Trophoblast cell (in vitro differentiated cells and primary cell): ENCODE measurements around the gene KRTAP7-1.

ENCODE experiments used
- DNase-seq, 2 donors: peaks; one replicate each; pipeline ENCODE4 v3.0.0-alpha.2; 2016
- H2AFZ ChIP-seq: 2 replicates; pipeline ENCODE4 v1.6.1; 2013; ENCODE audit warnings: low read length, moderate library complexity, mild to moderate bottlenecking; ENCODE audit not compliant: insufficient read depth, poor library complexity
- H2AK5ac ChIP-seq: 2 replicates; pipeline ENCODE4 v1.6.1; 2013; ENCODE audit warnings: mild to moderate bottlenecking, low read length
- H2BK120ac ChIP-seq: 2 replicates; pipeline ENCODE4 v1.6.1; 2013; ENCODE audit warnings: low read length, mild to moderate bottlenecking, moderate library complexity; ENCODE audit not compliant: insufficient read depth, poor library complexity
- H2BK12ac ChIP-seq: 2 replicates; pipeline ENCODE4 v1.6.1; 2013; ENCODE audit warnings: mild to moderate bottlenecking, low read length, moderate library complexity
- H2BK5ac ChIP-seq: 2 replicates; pipeline ENCODE4 v1.6.1; 2013; ENCODE audit warnings: low read length, low read depth, moderate library complexity, mild to moderate bottlenecking; ENCODE audit not compliant: poor library complexity
- H3K14ac ChIP-seq: 2 replicates; pipeline ENCODE4 v1.6.1; 2013; ENCODE audit warnings: mild to moderate bottlenecking, low read length
- H3K18ac ChIP-seq: 2 replicates; pipeline ENCODE4 v1.6.1; 2013; ENCODE audit warnings: mild to moderate bottlenecking, low read length
- H3K23ac ChIP-seq: 2 replicates; pipeline ENCODE4 v1.6.1; 2013; ENCODE audit warnings: low read length
- H3K27ac ChIP-seq: 2 replicates; pipeline ENCODE4 v1.5.1; 2013; ENCODE audit warnings: low read depth, mild to moderate bottlenecking, inconsistent platforms, low read length, moderate library complexity
- H3K27me3 ChIP-seq: 2 replicates; pipeline ENCODE4 v1.6.1; 2013; ENCODE audit warnings: inconsistent platforms, mild to moderate bottlenecking, low read length, moderate library complexity; ENCODE audit not compliant: insufficient read depth
- H3K36me3 ChIP-seq, 2 experiments: 1 replicate in 1 of 2; 2 replicates in 1 of 2; pipeline ENCODE4 v1.6.1; 2013; ENCODE audit warnings: low read length in 2 of 2, mild to moderate bottlenecking in 2 of 2, moderate library complexity in 1 of 2; ENCODE audit not compliant: insufficient read depth in 2 of 2, control insufficient read depth in 1 of 2
- H3K4ac ChIP-seq: 2 replicates; pipeline ENCODE4 v1.6.1; 2013; ENCODE audit warnings: low read depth, mild to moderate bottlenecking, low read length, moderate library complexity
- H3K4me1 ChIP-seq, 2 experiments: 1 replicate in 1 of 2; 2 replicates in 1 of 2; pipeline ENCODE4 v1.6.1; 2013; ENCODE audit warnings: low read length in 2 of 2, mild to moderate bottlenecking in 2 of 2, moderate library complexity in 1 of 2; ENCODE audit not compliant: insufficient read depth in 2 of 2, control insufficient read depth in 1 of 2
- H3K4me2 ChIP-seq: 2 replicates; pipeline ENCODE4 v1.6.1; 2013; ENCODE audit warnings: inconsistent platforms, mild to moderate bottlenecking, low read length, moderate library complexity
- H3K4me3 ChIP-seq: 2 replicates; pipeline ENCODE4 v1.5.1; 2013; ENCODE audit warnings: mild to moderate bottlenecking, low read depth, low read length, inconsistent platforms
- H3K79me1 ChIP-seq: one replicate; pipeline ENCODE4 v1.6.1; 2013; ENCODE audit warnings: low read length
- H3K79me2 ChIP-seq: 2 replicates; pipeline ENCODE4 v1.6.1; 2013; ENCODE audit warnings: low read length, mild to moderate bottlenecking; ENCODE audit not compliant: control insufficient read depth, insufficient read depth, poor library complexity
- H3K9ac ChIP-seq: 2 replicates; pipeline ENCODE4 v1.6.1; 2013; ENCODE audit warnings: mild to moderate bottlenecking, low read length
- H3K9me3 ChIP-seq: 2 replicates; pipeline ENCODE4 v1.6.1; 2013; ENCODE audit warnings: low read depth, mild to moderate bottlenecking, control low read depth, inconsistent platforms, low read length; ENCODE audit not compliant: insufficient read depth
- H4K12ac ChIP-seq: 2 replicates; pipeline ENCODE4 v1.6.1; 2013; ENCODE audit warnings: low read depth, mild to moderate bottlenecking, low read length, moderate library complexity
- H4K8ac ChIP-seq: 2 replicates; pipeline ENCODE4 v1.6.1; 2013; ENCODE audit warnings: low read depth, mild to moderate bottlenecking, low read length, moderate library complexity
- H4K91ac ChIP-seq: one replicate; pipeline ENCODE4 v1.6.1; 2013; ENCODE audit warnings: low read depth, mild to moderate bottlenecking, low read length, moderate library complexity
- WGBS: extraction: QIAGEN DNeasy Blood & Tissue Kit; methylation state at CpG from one replicate; pipeline ENCODE4 v1.1.7; 2013; ENCODE audit warnings: missing lambda C conversion rate; ENCODE audit not compliant: insufficient read length, insufficient coverage; ENCODE audit errors: extremely low coverage; 5-methylcytosine and 5-hydroxymethylcytosine counted together

KRTAP7-1 gene

GRCh38 chr21:30813174-30813573, 16.4 kb downstream of the KRTAP7-1 start, which contains the start of gene KRTAP8-1:
KRTAP8-1 (minus strand) TSS chr21:30813274; CDS start chr21:30813220, 54 bp downstream.
- no peak within 1 kb of the TSS for H2BK5ac ChIP-seq
- no peak within 1 kb of the TSS for H3K14ac ChIP-seq
- no peak within 1 kb of the TSS for H4K91ac ChIP-seq
- H3K4me2 ChIP-seq, result no peak within 1 kb of the TSS
- no peak for DNase-seq
- H3K79me1 ChIP-seq, result no peaks in the 10 kb centered on the region
- no peaks in the 10 kb centered on the region for H3K36me3 ChIP-seq
- H3K23ac ChIP-seq, result no peak within 1 kb of the TSS
- no peak within 1 kb of the TSS for H3K27ac ChIP-seq
- H3K18ac ChIP-seq, result no peak within 1 kb of the TSS
- H3K4me1 ChIP-seq, result no peaks in the 10 kb centered on the region
- H4K8ac ChIP-seq, result no peak within 1 kb of the TSS
- H3K9ac ChIP-seq, result no peak within 1 kb of the TSS
- no peak within 1 kb of the TSS for H2AFZ ChIP-seq
- no peak within 1 kb of the TSS for H2BK120ac ChIP-seq
- H2BK12ac ChIP-seq, result no peak within 1 kb of the TSS
- no CpG with 5 or more reads among the region's 5 CpGs for WGBS
- H4K12ac ChIP-seq, result no peak within 1 kb of the TSS
- no peaks in the 10 kb centered on the region for H3K27me3 ChIP-seq
- H3K79me2 ChIP-seq, result no peaks in the 10 kb centered on the region
- no peaks in the 10 kb centered on the region for H3K9me3 ChIP-seq
- H3K4me3 ChIP-seq, result no peak within 1 kb of the TSS
- H2AK5ac ChIP-seq, result no peak within 1 kb of the TSS
- H3K4ac ChIP-seq, result no peak within 1 kb of the TSS

DNA sequence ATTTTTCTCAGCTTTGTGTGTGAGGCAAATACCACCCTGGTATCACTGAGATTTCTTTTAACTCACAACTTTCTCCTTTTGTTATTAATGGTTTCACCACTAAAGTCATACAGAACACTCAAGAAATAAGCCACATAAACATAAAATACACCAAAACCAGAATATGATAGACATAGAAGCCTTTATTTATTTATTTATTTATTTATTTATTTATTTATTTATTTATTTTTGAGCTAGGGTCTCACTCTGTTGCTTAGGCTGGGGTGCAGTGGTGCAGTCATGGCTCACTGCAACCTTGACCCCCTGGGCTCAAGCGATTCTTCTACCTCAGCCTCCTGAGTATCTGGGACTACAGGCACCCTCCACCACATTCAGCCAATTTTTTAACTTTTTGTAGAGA, 29.0 kb downstream of the KRTAP7-1 start:
- H3K4ac ChIP-seq, result no peak overlapping the region
- no peaks in the 10 kb centered on the region for H3K4me1 ChIP-seq
- H4K8ac ChIP-seq, result no peak overlapping the region
- H3K36me3 ChIP-seq, result no peaks in the 10 kb centered on the region
- DNase-seq, result no peak
- H3K23ac ChIP-seq, result no peak overlapping the region
- no peak overlapping the region for H2AK5ac ChIP-seq
- no peak overlapping the region for H4K91ac ChIP-seq
- H3K18ac ChIP-seq, result no peak overlapping the region
- H2BK12ac ChIP-seq, result no peak overlapping the region
- H3K14ac ChIP-seq, result no peak overlapping the region
- H3K9ac ChIP-seq, result no peak overlapping the region
- H2BK120ac ChIP-seq, result no peak overlapping the region
- H3K27ac ChIP-seq, result no peak overlapping the region
- no peaks in the 10 kb centered on the region for H3K79me2 ChIP-seq
- no peaks in the 10 kb centered on the region for H3K9me3 ChIP-seq
- no peak overlapping the region for H2AFZ ChIP-seq
- H3K27me3 ChIP-seq, result no peaks in the 10 kb centered on the region
- no CpG with 5 or more reads among the region's 1 CpG for WGBS
- no peak overlapping the region for H2BK5ac ChIP-seq
- no peak overlapping the region for H3K4me3 ChIP-seq
- no peak overlapping the region for H3K4me2 ChIP-seq
- no peaks in the 10 kb centered on the region for H3K79me1 ChIP-seq
- no peak overlapping the region for H4K12ac ChIP-seq

DNA sequence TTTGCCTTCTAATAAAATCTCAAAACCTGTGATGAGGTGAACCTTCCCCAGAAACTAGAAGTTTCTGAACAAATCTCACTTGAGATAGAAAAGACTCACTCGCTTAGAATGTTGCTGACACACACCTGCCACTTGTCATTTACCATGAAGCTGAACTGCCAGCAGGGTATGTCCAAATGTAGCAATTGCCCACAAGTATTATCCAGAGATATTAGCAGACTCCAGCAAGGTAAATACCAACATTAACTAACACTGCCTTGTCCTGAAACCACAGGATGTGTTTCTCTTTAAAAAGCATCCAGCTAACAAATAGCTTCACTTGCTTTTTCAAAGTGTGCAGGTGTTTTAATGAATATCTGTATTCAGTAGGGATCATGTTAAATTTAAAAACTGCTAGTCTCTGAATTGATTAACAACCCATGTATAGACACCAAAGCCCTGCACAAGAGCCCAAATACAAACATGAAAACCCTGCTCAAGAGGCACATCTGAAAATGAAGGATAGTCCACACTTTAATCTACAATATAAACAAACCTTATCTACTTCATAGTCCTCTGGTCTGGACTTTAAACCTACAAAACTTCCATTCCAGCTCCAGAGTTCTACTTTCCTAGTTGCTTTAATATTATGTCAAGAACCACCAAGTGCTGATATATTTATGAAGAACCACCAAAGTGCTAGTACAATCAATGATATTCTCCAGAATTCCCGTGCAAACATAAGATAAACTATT, 35.8 kb downstream of the KRTAP7-1 start:
- Histone ChIP-seq H3K4me2 (no peak overlapping the region), H2BK120ac (no peak overlapping the region), H3K23ac (no peak overlapping the region), H2BK5ac (no peak overlapping the region), H2BK12ac (no peak overlapping the region), H2AK5ac (no peak overlapping the region), H4K12ac (no peak overlapping the region), H3K4me1 (no peaks in the 10 kb centered on the region), H3K14ac (no peak overlapping the region), H4K8ac (no peak overlapping the region), H3K27ac (no peak overlapping the region), H3K4me3 (no peak overlapping the region), H3K27me3 (no peaks in the 10 kb centered on the region), H2AFZ (no peak overlapping the region), H3K18ac (no peak overlapping the region), H3K79me1 (no peaks in the 10 kb centered on the region), H3K9ac (no peak overlapping the region), H3K4ac (no peak overlapping the region), H3K9me3 (no peaks in the 10 kb centered on the region), H3K36me3 (no peaks in the 10 kb centered on the region), H4K91ac (no peak overlapping the region), H3K79me2 (no peaks in the 10 kb centered on the region)
- WGBS, result no CpG with 5 or more reads among the region's 2 CpGs
- no peak for DNase-seq

- H4K12ac ChIP-seq, result no peak overlapping the region
- no peaks in the 10 kb centered on the region for H3K79me2 ChIP-seq
- no peak overlapping the region for H2AK5ac ChIP-seq
- H3K4me1 ChIP-seq, result no peaks in the 10 kb centered on the region
- H4K8ac ChIP-seq, result no peak overlapping the region
- no peak for DNase-seq
- no peaks in the 10 kb centered on the region for H3K27me3 ChIP-seq
- H3K79me1 ChIP-seq, result no peaks in the 10 kb centered on the region
- no peak overlapping the region for H2AFZ ChIP-seq
- no peak overlapping the region for H3K23ac ChIP-seq
- no peak overlapping the region for H2BK120ac ChIP-seq
- no peak overlapping the region for H4K91ac ChIP-seq
- H3K4me2 ChIP-seq, result no peak overlapping the region
- no peak overlapping the region for H3K9ac ChIP-seq
- no peak overlapping the region for H3K4ac ChIP-seq
- no peak overlapping the region for H3K14ac ChIP-seq
- H3K4me3 ChIP-seq, result no peak overlapping the region
- H3K9me3 ChIP-seq, result no peaks in the 10 kb centered on the region
- H3K36me3 ChIP-seq, result no peaks in the 10 kb centered on the region
- no peak overlapping the region for H3K18ac ChIP-seq
- no peak overlapping the region for H2BK12ac ChIP-seq
- H2BK5ac ChIP-seq, result no peak overlapping the region
- H3K27ac ChIP-seq, result no peak overlapping the region
- no CpG with 5 or more reads among the region's 1 CpG for WGBS
Observed at GRCh38 chr21:30779249-30779648, 50.3 kb downstream of the KRTAP7-1 start.
